ENCODE measurements around the gene PRIM2.
"Not testable (repeated sequence)": the region's sequence is repeated elsewhere in the genome, so short reads cannot be mapped to it uniquely, and the experiment has no call there.

DNA sequence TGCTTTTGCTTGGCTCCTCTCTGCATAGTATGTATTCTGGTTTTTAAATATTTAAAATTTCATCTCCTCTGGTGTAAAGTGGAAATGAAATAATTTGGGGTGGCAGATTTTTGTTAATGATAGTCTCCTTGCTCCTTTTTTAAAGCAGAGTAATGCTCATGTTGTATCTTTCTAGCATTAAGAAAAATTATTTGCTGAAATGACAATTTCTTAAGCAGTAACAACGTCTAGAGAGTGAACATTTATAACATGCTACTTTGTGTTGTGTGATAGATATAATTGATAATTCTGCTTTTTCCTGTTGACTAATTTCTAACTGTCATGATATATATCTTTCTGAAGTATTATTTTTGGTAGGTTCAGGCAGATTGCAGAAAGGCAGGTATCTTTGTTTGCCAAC, 127.4 kb downstream of the PRIM2 start:
- not testable (repeated sequence) for TF ChIP-seq RELA (IDR thresholded peaks at IDR 0.05; ENCODE audit: borderline replicate concordance, partially characterized antibody); NBN (IDR thresholded peaks at IDR 0.05); CBFB (IDR thresholded peaks at IDR 0.05; ENCODE audit: low read depth); FOS (IDR thresholded peaks at IDR 0.05; ENCODE audit: borderline replicate concordance, extremely low read depth, insufficient read length)
- TF ChIP-seq, protein P1, sequence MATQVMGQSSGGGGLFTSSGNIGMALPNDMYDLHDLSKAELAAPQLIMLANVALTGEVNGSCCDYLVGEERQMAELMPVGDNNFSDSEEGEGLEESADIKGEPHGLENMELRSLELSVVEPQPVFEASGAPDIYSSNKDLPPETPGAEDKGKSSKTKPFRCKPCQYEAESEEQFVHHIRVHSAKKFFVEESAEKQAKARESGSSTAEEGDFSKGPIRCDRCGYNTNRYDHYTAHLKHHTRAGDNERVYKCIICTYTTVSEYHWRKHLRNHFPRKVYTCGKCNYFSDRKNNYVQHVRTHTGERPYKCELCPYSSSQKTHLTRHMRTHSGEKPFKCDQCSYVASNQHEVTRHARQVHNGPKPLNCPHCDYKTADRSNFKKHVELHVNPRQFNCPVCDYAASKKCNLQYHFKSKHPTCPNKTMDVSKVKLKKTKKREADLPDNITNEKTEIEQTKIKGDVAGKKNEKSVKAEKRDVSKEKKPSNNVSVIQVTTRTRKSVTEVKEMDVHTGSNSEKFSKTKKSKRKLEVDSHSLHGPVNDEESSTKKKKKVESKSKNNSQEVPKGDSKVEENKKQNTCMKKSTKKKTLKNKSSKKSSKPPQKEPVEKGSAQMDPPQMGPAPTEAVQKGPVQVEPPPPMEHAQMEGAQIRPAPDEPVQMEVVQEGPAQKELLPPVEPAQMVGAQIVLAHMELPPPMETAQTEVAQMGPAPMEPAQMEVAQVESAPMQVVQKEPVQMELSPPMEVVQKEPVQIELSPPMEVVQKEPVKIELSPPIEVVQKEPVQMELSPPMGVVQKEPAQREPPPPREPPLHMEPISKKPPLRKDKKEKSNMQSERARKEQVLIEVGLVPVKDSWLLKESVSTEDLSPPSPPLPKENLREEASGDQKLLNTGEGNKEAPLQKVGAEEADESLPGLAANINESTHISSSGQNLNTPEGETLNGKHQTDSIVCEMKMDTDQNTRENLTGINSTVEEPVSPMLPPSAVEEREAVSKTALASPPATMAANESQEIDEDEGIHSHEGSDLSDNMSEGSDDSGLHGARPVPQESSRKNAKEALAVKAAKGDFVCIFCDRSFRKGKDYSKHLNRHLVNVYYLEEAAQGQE (IDR thresholded peaks at IDR 0.05; ENCODE audit: low read depth, low read length), result not testable (repeated sequence)
